ENCODE results near the gene B3GLCT.

DNA sequence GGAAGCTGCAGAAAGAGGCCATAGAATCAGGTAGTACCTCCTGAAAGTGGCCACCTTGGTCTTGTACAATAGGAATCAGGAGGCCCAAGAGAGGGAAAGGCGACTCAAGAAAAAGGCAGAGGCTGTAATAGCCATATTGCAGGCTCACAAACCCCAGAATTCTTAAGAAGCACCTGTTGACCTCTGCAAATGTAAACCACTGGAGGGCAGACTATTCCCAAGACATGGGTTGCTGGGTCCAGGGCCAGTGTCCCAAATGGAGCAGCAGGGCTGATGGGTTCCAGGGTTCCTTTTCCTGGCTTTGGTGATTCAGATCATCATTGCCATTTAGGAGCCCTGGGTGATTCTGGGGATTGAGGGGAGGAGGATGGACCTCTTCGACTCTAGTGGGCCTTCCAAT is 167.6 kb downstream of the B3GLCT start:
- no peak for TF ChIP-seq POLR2A (IDR thresholded peaks at IDR 0.05)
- TF ChIP-seq, protein P1, sequence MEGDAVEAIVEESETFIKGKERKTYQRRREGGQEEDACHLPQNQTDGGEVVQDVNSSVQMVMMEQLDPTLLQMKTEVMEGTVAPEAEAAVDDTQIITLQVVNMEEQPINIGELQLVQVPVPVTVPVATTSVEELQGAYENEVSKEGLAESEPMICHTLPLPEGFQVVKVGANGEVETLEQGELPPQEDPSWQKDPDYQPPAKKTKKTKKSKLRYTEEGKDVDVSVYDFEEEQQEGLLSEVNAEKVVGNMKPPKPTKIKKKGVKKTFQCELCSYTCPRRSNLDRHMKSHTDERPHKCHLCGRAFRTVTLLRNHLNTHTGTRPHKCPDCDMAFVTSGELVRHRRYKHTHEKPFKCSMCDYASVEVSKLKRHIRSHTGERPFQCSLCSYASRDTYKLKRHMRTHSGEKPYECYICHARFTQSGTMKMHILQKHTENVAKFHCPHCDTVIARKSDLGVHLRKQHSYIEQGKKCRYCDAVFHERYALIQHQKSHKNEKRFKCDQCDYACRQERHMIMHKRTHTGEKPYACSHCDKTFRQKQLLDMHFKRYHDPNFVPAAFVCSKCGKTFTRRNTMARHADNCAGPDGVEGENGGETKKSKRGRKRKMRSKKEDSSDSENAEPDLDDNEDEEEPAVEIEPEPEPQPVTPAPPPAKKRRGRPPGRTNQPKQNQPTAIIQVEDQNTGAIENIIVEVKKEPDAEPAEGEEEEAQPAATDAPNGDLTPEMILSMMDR (IDR thresholded peaks at IDR 0.05), result no peak
